ENCODE measurements around the gene TIE1. TPM values are rescaled to one million over a fixed set of nuclear protein-coding genes. Genes with fewer than 3 reads are reported as not detected.

TIE1 gene
- total RNA-seq, 4 donors from 2014 or later: 15.9 to 27.9 (median 20.7) TPM

- Histone ChIP-seq H3K27ac (no peak overlapping the region), H3K9me3 (no peaks in the 10 kb centered on the region), H3K36me3 (no peaks in the 10 kb centered on the region), H3K4me3 (no peak overlapping the region), H3K27me3 (no peaks in the 10 kb centered on the region), H3K4me1 (no peaks in the 10 kb centered on the region)
- intact Hi-C loops (cut with DNase I; ENCODE audit: low total_unique reads): no loop called here
- no peak for ATAC-seq
- in situ Hi-C loops (cut with MboI; ENCODE audit: low sequenced_read_pairs in 4 of 4): no loop called here
- TF ChIP-seq CTCF (IDR thresholded peaks at IDR 0.05 in 4 of 5, conservative IDR thresholded peaks at IDR 0.05 in 1 of 5) (no peak), POLR2A (IDR thresholded peaks at IDR 0.05) (no peak)
- DNase-seq: no peak
Observed at GRCh38 chr1:43308635-43309404, 8.0 kb downstream of the TIE1 start.

- TF ChIP-seq CTCF (IDR thresholded peaks at IDR 0.05 in 4 of 5, conservative IDR thresholded peaks at IDR 0.05 in 1 of 5) (no peak), POLR2A (IDR thresholded peaks at IDR 0.05) (no peak)
- H3K4me3 ChIP-seq: no peak overlapping the region
- H3K9me3 ChIP-seq: no peaks in the 10 kb centered on the region
- in situ Hi-C loops (cut with MboI; ENCODE audit: low sequenced_read_pairs in 4 of 4) (no loop called here), intact Hi-C loops (cut with DNase I; ENCODE audit: low total_unique reads) (no loop called here)
- no peak for ATAC-seq
- H3K27ac ChIP-seq: no peak overlapping the region
- no peaks in the 10 kb centered on the region for H3K4me1 ChIP-seq
- H3K27me3 ChIP-seq: no peaks in the 10 kb centered on the region
- no peak for DNase-seq
- H3K36me3 ChIP-seq: no peaks in the 10 kb centered on the region
Observed at GRCh38 chr1:43309405-43310025, 8.7 kb downstream of the TIE1 start.

GRCh38 chr1:43311521-43311920 is 10.7 kb downstream of the TIE1 start:
- Histone ChIP-seq H3K4me1 (no peaks in the 10 kb centered on the region), H3K27me3 (no peaks in the 10 kb centered on the region), H3K36me3 (no peaks in the 10 kb centered on the region), H3K9me3 (no peaks in the 10 kb centered on the region), H3K27ac (no peak overlapping the region), H3K4me3 (no peak overlapping the region)
- in situ Hi-C loops (cut with MboI; ENCODE audit: low sequenced_read_pairs in 4 of 4) (no loop called here), intact Hi-C loops (cut with DNase I; ENCODE audit: low total_unique reads) (no loop called here)
- DNase-seq (no peak), ATAC-seq (no peak)
- TF ChIP-seq CTCF (IDR thresholded peaks at IDR 0.05 in 4 of 5, conservative IDR thresholded peaks at IDR 0.05 in 1 of 5): no peak
- no peak for TF ChIP-seq POLR2A (IDR thresholded peaks at IDR 0.05)

- DNase-seq (no peak), ATAC-seq (no peak)
- intact Hi-C loops (cut with DNase I; ENCODE audit: low total_unique reads): no loop called here
- Histone ChIP-seq H3K36me3 (no peaks in the 10 kb centered on the region), H3K9me3 (no peaks in the 10 kb centered on the region), H3K4me3 (no peak overlapping the region), H3K4me1 (no peaks in the 10 kb centered on the region), H3K27ac (no peak overlapping the region), H3K27me3 (no peaks in the 10 kb centered on the region)
- in situ Hi-C loops (cut with MboI; ENCODE audit: low sequenced_read_pairs in 4 of 4): no loop called here
- no peak for TF ChIP-seq CTCF (IDR thresholded peaks at IDR 0.05 in 4 of 5, conservative IDR thresholded peaks at IDR 0.05 in 1 of 5)
- TF ChIP-seq POLR2A (IDR thresholded peaks at IDR 0.05): no peak
Observed at GRCh38 chr1:43312212-43312623, 11.4 kb downstream of the TIE1 start.
